ENCODE measurements around the gene IMPA2.

- TF ChIP-seq CTCF (IDR thresholded peaks at IDR 0.05) (no peak), SIN3A (IDR thresholded peaks at IDR 0.05; ENCODE audit: borderline replicate concordance, insufficient read depth, low read depth, low read length) (no peak), POLR2AphosphoS5 (IDR thresholded peaks at IDR 0.05; ENCODE audit: low read depth, low read length) (no peak), REST (IDR thresholded peaks at IDR 0.05; ENCODE audit: insufficient read depth in 1 of 2, low read depth in 2 of 2, low read length in 1 of 2) (no peak), TCF7L2 (IDR thresholded peaks at IDR 0.05; ENCODE audit: low read depth, low read length) (no peak)
These were observed 68.9 kb downstream of the IMPA2 start for GRCh38 chr18:12049978-12050811.
